ENCODE measurements around the gene CHD9NB.

DNA sequence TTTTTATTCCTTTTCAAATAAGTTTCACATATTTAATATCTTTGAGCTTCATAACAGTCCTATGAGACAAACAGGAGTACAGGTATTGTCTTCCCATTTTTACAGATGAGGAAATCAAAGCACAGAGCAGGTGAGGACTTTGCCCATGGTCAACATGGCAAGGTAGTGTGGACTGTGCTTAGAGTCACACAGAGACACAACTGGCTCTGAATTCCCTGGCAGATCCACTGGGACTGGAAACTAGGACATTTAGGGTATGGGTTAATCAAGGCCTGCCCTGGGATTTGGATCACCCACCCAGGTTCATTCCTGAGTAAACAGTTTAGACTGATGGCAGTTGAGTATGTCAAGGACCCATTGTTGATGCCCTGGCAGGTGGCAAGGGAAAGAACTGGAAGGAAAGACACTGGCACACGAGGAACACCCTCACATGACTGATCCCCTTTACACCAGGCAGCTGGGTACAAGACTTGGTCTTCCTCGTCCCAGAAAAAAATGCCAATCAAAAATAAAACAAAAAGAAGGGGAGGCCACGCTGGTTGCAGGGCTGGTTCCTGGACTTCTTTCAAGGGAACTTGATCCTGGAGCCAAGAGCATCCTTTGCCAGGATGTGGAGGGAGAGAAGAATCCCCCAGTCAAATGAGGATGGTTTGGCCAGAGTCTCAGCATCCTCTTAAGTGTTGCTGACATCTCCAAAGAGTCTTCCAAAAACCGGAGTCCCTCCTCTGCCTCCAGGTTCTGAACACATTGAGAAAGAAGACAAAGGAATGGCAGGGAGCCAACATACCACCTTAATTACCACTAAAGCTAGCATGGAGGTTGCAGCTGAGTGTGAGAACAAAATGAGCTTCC is 37.0 kb upstream of the CHD9NB start:
- TF ChIP-seq CTCF (conservative IDR thresholded peaks at IDR 0.05; ENCODE audit: low read depth, low read length) (no peak), EZH2 (IDR thresholded peaks at IDR 0.05; ENCODE audit: low read length, unreplicated experiment) (no peak), EZH2phosphoT487 (IDR thresholded peaks at IDR 0.05; ENCODE audit: borderline replicate concordance, low read length) (no peak)

Measured in PC-3 (cell line).